Stimulated activated naive CD8-positive, alpha-beta T cell treated with anti-CD3 and anti-CD28 coated beads, Interleukin-15, amount 100 ng/mL, for 72 hours (primary cell): ENCODE results near the gene TOMM20.
"Not testable (repeated sequence)": the region's sequence is repeated elsewhere in the genome, so short reads cannot be mapped to it uniquely, and the experiment has no call there.

ENCODE experiments used
- ATAC-seq: fragments of 150-1000 bp; cut with Tn5 transposase; 2 replicates; pipeline ENCODE4 v1.10.0; 2021; ENCODE audit warnings: mild to moderate bottlenecking, moderate library complexity
- DNase-seq, 2 donors: peaks; one replicate each; pipeline ENCODE4 v3.0.0; 2021 to 2022
- H3K27ac Mint-ChIP-seq, 2 donors: one replicate each; pipeline ENCODE4 v1.8.0; 2022; ENCODE audit warnings: mild to moderate bottlenecking in 2 of 2, mixed read lengths in 2 of 2, moderate library complexity in 2 of 2
- H3K27me3 Mint-ChIP-seq: one replicate; pipeline ENCODE4 v1.8.0; 2022; ENCODE audit warnings: mixed read lengths
- H3K4me1 Mint-ChIP-seq: one replicate; pipeline ENCODE4 v1.8.0; 2022; ENCODE audit warnings: mild to moderate bottlenecking, mixed read lengths
- H3K4me3 Mint-ChIP-seq, 2 donors: one replicate each; pipeline ENCODE4 v1.8.0; 2022; ENCODE audit warnings: mild to moderate bottlenecking in 2 of 2, mixed read lengths in 2 of 2, moderate library complexity in 1 of 2
- H3K9me3 Mint-ChIP-seq, 2 donors: one replicate each; pipeline ENCODE4 v1.8.0; 2022; ENCODE audit warnings: mixed read lengths in 2 of 2

The TOMM20 gene

GRCh38 chr1:235128456-235129328 is at the start of gene TOMM20:
Gene TOMM20 (minus strand): TSS chr1:235128837. CDS start chr1:235128715, 122 bp downstream.
- peaks cover 44% of the 10 kb centered on the region for H3K4me1 Mint-ChIP-seq
- no peaks in the 10 kb centered on the region for H3K27me3 Mint-ChIP-seq
- ATAC-seq: peak; percentile 98
- H3K4me3 Mint-ChIP-seq: peak within 1 kb of the TSS; percentile 93 to 98
- H3K9me3 Mint-ChIP-seq: no peaks in the 10 kb centered on the region
- peak within 1 kb of the TSS; percentile 95 to 99 for H3K27ac Mint-ChIP-seq
- DNase-seq: peak; percentile 94 to 97

GRCh38 chr1:235176486-235176885 is 47.8 kb upstream of the TOMM20 start:
- DNase-seq (no peak), ATAC-seq (no peak)
- H3K9me3 Mint-ChIP-seq: no peaks in the 10 kb centered on the region
- no peak overlapping the region for H3K4me3 Mint-ChIP-seq
- H3K27me3 Mint-ChIP-seq: no peaks in the 10 kb centered on the region
- peaks cover 2% of the 10 kb centered on the region for H3K4me1 Mint-ChIP-seq
- no peak overlapping the region for H3K27ac Mint-ChIP-seq

GRCh38 chr1:235169986-235170385 is 41.3 kb upstream of the TOMM20 start:
- Mint-ChIP-seq H3K27ac (no peak overlapping the region), H3K27me3 (no peaks in the 10 kb centered on the region), H3K4me3 (no peak overlapping the region), H3K9me3 (peaks cover 0 to 1% of the 10 kb centered on the region in 2 donors), H3K4me1 (no peaks in the 10 kb centered on the region)
- ATAC-seq: no peak
- no peak for DNase-seq

- Mint-ChIP-seq H3K9me3 (peaks cover 0 to 6% of the 10 kb centered on the region in 2 donors), H3K27me3 (no peaks in the 10 kb centered on the region), H3K4me3 (no peak overlapping the region), H3K27ac (peak overlapping the region in 1 of 2 donors; percentile 57), H3K4me1 (no peaks in the 10 kb centered on the region)
- ATAC-seq: no peak
- no peak for DNase-seq
Measured at GRCh38 chr1:235168375-235168774, 39.7 kb upstream of the TOMM20 start.

- DNase-seq (no peak), ATAC-seq (no peak)
- H3K4me1 Mint-ChIP-seq: peaks cover 15% of the 10 kb centered on the region
- H3K27me3 Mint-ChIP-seq: no peaks in the 10 kb centered on the region
- H3K27ac Mint-ChIP-seq: peak overlapping the region; percentile 3 to 97
- peaks cover 0 to 6% of the 10 kb centered on the region in 2 donors for H3K9me3 Mint-ChIP-seq
- H3K4me3 Mint-ChIP-seq: peak overlapping the region; percentile 75 to 93
Measured at GRCh38 chr1:235161685-235162327, 33.2 kb upstream of the TOMM20 start.

- DNase-seq (peak; percentile 87 to 92), ATAC-seq (peak; percentile 95)
- H3K4me1 Mint-ChIP-seq: peaks cover 15% of the 10 kb centered on the region
- peak within 1 kb of the TSS; percentile 75 to 93 for H3K4me3 Mint-ChIP-seq
- no peaks in the 10 kb centered on the region for H3K27me3 Mint-ChIP-seq
- peak within 1 kb of the TSS; percentile 60 to 97 for H3K27ac Mint-ChIP-seq
- peaks cover 0 to 6% of the 10 kb centered on the region in 2 donors for H3K9me3 Mint-ChIP-seq
Measured at GRCh38 chr1:235160957-235161684, 32.5 kb upstream of the TOMM20 start, which contains the start of gene RBM34. Gene RBM34 (minus strand): TSS chr1:235161250. CDS start chr1:235161226, 24 bp downstream.

- H3K4me1 Mint-ChIP-seq: peaks cover 15% of the 10 kb centered on the region
- H3K9me3 Mint-ChIP-seq: peaks cover 0 to 6% of the 10 kb centered on the region in 2 donors
- H3K4me3 Mint-ChIP-seq: peak overlapping the region; percentile 75 to 93
- peak overlapping the region; percentile 60 to 97 for H3K27ac Mint-ChIP-seq
- ATAC-seq (peak; percentile 80), DNase-seq (no peak)
- H3K27me3 Mint-ChIP-seq: no peaks in the 10 kb centered on the region
Measured at GRCh38 chr1:235160383-235160956, 31.8 kb upstream of the TOMM20 start.

GRCh38 chr1:235159930-235160329 is 31.3 kb upstream of the TOMM20 start:
- peaks cover 15% of the 10 kb centered on the region for H3K4me1 Mint-ChIP-seq
- DNase-seq, H3K27me3 Mint-ChIP-seq, H3K9me3 Mint-ChIP-seq, ATAC-seq: not testable (repeated sequence)
- H3K27ac Mint-ChIP-seq: peak overlapping the region; percentile 37 to 97
- peak overlapping the region; percentile 75 to 93 for H3K4me3 Mint-ChIP-seq

GRCh38 chr1:235159284-235159683 is 30.6 kb upstream of the TOMM20 start:
- not testable (repeated sequence) for DNase-seq, ATAC-seq, H3K27me3 Mint-ChIP-seq, H3K9me3 Mint-ChIP-seq
- Mint-ChIP-seq H3K4me3 (peak overlapping the region in 1 of 2 donors; percentile 93), H3K27ac (peak overlapping the region in 1 of 2 donors; percentile 15), H3K4me1 (peaks cover 21% of the 10 kb centered on the region)

- H3K27me3 Mint-ChIP-seq: no peaks in the 10 kb centered on the region
- no peak for DNase-seq
- peaks cover 27% of the 10 kb centered on the region for H3K4me1 Mint-ChIP-seq
- H3K27ac Mint-ChIP-seq: peak overlapping the region in 1 of 2 donors; percentile 94
- H3K4me3 Mint-ChIP-seq: peak overlapping the region in 1 of 2 donors; percentile 32
- ATAC-seq: no peak
- no peaks in the 10 kb centered on the region for H3K9me3 Mint-ChIP-seq
Measured at GRCh38 chr1:235158680-235159079, 30.0 kb upstream of the TOMM20 start.

- Mint-ChIP-seq H3K4me3 (no peak overlapping the region), H3K4me1 (peaks cover 29% of the 10 kb centered on the region), H3K9me3 (no peaks in the 10 kb centered on the region), H3K27me3 (no peaks in the 10 kb centered on the region), H3K27ac (no peak overlapping the region)
- DNase-seq: no peak
- no peak for ATAC-seq
Measured at GRCh38 chr1:235157150-235157549, 28.5 kb upstream of the TOMM20 start.

GRCh38 chr1:235156740-235157139 is 28.1 kb upstream of the TOMM20 start:
- Mint-ChIP-seq H3K4me3 (no peak overlapping the region), H3K4me1 (peaks cover 26% of the 10 kb centered on the region), H3K27me3 (no peaks in the 10 kb centered on the region), H3K9me3 (no peaks in the 10 kb centered on the region), H3K27ac (no peak overlapping the region)
- ATAC-seq (no peak), DNase-seq (no peak)

GRCh38 chr1:235156265-235156664 is 27.6 kb upstream of the TOMM20 start:
- Mint-ChIP-seq H3K9me3 (no peaks in the 10 kb centered on the region), H3K27me3 (no peaks in the 10 kb centered on the region), H3K4me3 (no peak overlapping the region), H3K27ac (no peak overlapping the region), H3K4me1 (peaks cover 28% of the 10 kb centered on the region)
- DNase-seq: no peak
- no peak for ATAC-seq

GRCh38 chr1:235152235-235152634 is 23.6 kb upstream of the TOMM20 start:
- DNase-seq: no peak
- no peak for ATAC-seq
- no peak overlapping the region for H3K4me3 Mint-ChIP-seq
- H3K27me3 Mint-ChIP-seq: no peaks in the 10 kb centered on the region
- H3K27ac Mint-ChIP-seq: no peak overlapping the region
- peaks cover 32% of the 10 kb centered on the region for H3K4me1 Mint-ChIP-seq
- no peaks in the 10 kb centered on the region for H3K9me3 Mint-ChIP-seq

GRCh38 chr1:235151033-235151432 is 22.4 kb upstream of the TOMM20 start:
- peak overlapping the region; percentile 38 to 66 for H3K27ac Mint-ChIP-seq
- DNase-seq: no peak
- ATAC-seq: peak; percentile 40
- H3K27me3 Mint-ChIP-seq: no peaks in the 10 kb centered on the region
- H3K4me3 Mint-ChIP-seq: no peak overlapping the region
- no peaks in the 10 kb centered on the region for H3K9me3 Mint-ChIP-seq
- peaks cover 36% of the 10 kb centered on the region for H3K4me1 Mint-ChIP-seq
